NCI-H2107 (cell line): ENCODE data around the gene RAB2B.

Experiments
- DNase-seq: peaks from one replicate; lab custom pipeline; 2025; lab: John Stamatoyannopoulos, UW

RAB2B gene

GRCh38 chr14:21476925-21477681 lies at the start of gene RAB2B, which contains the start of gene TOX4:
TSS of gene RAB2B (minus strand) at chr14:21476959. CDS start at chr14:21476872, 87 bp downstream.
TSS of gene TOX4 (plus strand) at chr14:21477195. CDS start at chr14:21477279, 84 bp downstream.
- DNase-seq = peak; percentile 99

DNA sequence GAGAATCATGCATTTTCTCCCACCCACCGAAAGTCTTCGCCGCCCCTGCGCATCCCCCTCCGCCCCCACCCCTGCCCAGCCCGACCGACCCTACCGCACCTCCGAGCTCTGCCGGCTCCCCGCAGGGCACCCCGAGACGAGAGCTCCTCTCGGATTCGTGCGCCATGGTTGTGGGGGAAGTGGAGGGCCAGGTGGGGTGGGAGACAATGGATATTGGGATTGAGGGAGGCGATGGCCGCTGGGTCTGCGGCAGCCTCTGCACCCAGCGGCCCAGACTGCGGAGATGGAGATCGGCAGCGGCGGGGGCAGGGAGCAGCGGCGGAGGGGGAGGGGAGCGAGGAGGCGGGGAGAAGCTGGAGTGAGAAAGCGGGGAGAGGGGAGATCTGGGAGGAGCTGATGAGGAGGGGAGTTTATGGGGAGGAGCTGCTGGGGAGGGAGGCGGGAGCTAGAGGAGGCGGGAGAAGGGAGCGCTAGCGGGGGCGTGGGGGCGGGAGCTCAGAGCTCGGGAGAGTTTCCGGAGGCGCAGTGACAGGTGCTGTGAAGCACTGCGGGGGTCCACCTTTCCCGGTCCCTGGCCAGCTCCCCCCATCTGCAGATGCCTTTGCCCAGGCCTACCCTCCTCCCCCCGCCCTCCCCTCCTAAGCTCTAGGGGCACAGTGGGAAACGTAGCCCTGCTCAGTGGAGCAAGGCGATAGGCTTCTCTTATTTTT lies 49.4 kb upstream of the RAB2B start, which contains the start of gene SALL2:
Gene SALL2, minus strand, starts transcription at position 385 of the 710 bp plus-strand sequence. Its CDS starts 219 bp downstream, at position 166.
- peak; percentile 98 for DNase-seq

DNA sequence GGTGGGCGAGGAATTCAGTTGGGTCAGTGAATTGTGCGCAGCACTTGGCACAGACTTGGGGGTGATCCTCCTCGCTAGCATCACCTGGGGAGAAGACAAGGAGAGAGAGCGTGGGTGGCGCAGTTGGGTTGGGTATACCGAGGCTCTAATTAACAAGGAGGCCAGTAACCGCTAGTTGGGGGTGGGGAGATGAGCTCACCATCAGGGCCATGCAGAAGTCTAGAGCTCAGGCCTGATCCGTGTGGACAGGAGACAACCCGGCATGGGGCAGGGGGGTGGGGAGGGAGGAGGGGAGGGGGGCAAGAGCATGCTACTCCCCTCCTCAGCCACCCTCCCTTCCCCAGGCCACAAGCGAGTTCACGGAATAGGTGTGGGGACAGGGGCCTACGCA lies 48.8 kb upstream of the RAB2B start:
- peak; percentile 17 for DNase-seq

- DNase-seq = no peak
Observed at GRCh38 chr14:21524575-21525490, 48.1 kb upstream of the RAB2B start.

DNA sequence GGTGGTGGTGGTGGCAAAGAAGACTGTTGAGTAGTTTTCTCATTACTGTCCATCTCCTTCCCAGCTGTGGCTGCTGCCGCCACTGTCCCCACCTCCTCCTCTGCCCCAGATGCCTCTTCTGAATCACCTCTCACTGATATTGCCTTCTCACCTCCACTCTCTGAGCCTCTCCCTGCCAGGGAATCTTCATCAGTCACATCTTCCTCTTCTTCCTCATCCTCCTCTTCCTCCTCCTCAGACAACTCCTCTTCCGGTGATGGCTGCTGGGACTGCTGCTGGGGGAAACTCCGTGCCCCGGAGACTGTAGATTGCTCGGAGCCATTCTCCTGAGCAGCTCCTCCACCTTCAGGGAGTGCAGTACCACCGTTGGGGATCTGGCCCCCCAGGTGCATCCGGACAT lies 46.4 kb upstream of the RAB2B start:
- DNase-seq = no peak

GRCh38 chr14:21521501-21521900 lies 44.7 kb upstream of the RAB2B start:
- DNase-seq = no peak

DNA sequence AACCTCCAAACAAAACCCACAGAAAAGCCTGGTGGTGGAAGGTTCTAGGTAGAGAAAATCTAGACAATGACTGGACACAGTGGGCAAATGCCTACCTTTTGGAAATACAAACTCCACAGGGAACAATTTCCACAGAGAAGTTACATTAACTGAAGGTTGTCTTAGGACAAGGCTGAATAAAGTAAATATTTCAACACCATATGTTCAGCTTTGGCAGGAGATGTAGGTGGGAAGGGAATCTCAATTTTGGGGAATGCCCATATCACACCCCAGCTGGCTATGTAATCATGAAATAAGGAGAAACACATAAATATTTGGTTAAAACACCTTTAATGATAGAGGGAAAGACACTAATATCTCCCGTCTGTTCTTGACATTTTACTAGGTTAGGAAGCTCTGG lies 44.0 kb upstream of the RAB2B start:
- DNase-seq = no peak

DNA sequence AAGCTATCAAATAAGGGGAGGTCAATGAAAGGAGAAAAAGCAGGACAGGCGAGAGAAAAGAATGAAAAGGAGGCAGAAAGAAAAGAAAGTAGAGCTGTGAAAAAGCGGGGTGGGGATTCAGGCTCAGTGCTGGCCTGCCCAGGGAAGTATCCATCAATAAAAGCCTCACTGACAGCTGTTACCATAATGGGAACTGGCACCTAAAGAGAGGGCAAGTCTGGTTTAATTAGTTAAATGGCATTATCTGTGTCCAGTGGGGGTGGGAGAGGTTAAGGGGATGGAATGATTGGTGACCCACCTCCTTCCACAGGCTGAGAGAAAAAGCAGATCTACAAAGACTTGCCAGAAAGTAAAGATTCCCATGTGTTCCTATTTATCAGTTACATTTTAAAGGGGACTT lies 42.0 kb upstream of the RAB2B start:
- DNase-seq = no peak

- DNase-seq = no peak
Observed at GRCh38 chr14:21514341-21514740, 37.6 kb upstream of the RAB2B start.

- peak; percentile 98 for DNase-seq
Observed at GRCh38 chr14:21510735-21511657, 34.2 kb upstream of the RAB2B start, which contains the start of gene METTL3. TSS of gene METTL3 (minus strand) at chr14:21511340. CDS start at chr14:21511223, 117 bp downstream.

DNA sequence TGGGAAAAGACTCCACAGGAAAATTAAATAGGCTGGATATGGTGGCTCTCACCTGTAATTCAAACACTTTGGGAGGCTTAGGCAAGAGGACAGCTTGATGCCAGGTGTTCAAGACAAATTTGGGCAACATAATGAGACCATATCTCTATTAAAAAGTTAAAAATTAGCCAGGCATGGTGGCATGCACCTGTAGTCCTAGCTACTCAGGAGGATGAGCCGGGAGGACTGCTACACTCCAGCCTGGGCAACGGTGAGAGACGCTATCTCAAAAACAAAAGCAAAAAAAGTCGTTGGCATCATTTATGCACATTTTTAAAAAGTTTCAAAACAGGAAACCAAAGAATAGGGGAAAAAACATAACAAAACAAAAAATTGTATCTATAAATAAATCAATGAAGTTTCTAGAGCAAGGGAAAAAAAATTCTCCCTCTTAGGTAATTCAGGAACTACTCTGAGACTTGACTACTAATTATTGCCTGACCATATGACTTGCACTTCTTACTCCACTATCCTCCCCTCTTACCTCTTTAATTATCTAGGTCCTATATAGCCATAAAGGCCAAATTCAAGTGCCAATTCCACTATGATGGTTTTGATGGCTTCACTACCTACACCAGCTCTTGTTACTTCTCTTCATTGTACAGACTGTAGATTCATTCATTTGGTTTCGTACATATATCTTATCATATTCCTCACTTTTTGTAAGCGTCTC lies 32.8 kb upstream of the RAB2B start:
- DNase-seq = no peak

DNA sequence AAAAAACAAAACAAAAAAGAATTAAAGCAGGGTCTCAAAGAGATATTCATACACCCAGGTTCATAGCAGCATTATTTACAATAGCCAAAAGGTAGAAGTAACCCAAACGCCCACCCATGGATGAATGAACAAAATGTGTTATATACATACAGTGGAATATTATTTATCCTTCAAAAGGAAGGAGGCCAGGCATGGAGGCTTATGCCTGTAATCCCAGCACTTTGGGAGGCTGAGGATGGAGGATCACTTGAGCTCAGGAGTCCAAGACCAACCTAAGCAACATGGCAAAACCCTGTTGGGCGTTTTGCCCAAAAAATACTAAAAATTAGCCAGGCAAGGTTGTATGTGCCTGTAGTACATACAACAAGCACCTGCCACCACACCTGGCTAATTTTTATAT lies 29.8 kb upstream of the RAB2B start:
- no peak for DNase-seq

DNA sequence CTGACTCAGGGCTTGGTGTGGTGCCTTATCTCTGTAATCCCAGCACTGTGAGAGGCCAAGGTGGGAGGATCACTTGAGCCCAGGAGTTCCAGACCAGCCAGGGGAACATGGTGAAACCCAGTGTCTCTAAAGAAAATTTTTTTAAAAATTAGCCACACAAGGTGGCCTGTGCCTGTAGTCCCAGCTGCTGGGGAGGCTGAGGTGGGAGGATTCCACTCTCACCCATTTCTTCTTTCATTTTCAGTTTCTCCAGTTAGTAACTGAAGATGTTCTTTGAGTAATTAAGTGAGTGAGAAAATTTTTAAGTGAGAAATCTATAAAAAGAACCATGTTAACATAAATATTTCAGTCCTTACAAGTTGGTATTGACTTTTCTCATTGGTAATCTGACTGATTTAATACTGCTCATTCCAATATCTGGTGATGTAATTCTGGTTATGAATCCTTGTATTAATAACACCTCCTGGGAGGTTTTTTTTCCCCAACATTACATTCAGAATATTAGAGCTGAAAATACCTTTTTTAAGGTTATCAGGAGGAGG lies 28.3 kb upstream of the RAB2B start:
- DNase-seq = no peak

DNA sequence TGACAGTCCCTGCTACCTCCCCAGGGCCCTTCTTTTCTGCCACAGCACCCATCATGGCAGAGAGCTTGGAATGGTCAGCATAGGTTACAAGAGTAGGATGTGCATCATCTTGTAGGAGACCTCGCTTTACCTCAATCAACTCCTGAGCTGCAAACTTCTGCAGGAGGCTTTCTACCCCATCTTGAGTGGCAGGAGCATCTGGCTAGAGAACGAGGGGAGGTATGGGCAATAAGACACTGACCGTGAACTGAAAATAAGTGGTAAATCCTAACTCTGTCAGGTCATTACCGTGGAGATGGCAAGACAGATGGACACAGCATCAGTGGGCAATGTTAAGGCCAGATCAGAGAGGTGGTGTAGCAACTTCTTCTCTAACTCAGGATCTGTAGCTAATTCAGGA lies 26.6 kb upstream of the RAB2B start:
- no peak for DNase-seq

DNA sequence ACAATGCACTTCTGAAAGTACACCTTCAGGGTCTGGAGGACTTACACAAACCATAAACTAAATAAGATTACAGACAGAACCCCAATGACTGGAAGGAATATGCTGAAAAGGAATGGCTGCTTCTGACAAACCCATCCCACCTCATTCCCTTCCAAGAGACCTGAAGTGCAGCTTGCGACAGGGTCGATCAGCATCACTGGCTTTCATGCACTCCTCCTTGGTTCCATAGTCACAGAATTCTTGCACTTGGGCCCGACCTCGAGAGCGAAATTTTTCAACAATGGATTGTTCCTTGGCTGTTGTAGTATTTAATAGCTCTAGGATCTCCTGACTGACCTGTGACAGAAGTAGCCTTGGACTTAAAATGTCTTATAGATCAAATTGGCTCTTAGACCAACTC lies 24.8 kb upstream of the RAB2B start:
- DNase-seq = no peak

DNA sequence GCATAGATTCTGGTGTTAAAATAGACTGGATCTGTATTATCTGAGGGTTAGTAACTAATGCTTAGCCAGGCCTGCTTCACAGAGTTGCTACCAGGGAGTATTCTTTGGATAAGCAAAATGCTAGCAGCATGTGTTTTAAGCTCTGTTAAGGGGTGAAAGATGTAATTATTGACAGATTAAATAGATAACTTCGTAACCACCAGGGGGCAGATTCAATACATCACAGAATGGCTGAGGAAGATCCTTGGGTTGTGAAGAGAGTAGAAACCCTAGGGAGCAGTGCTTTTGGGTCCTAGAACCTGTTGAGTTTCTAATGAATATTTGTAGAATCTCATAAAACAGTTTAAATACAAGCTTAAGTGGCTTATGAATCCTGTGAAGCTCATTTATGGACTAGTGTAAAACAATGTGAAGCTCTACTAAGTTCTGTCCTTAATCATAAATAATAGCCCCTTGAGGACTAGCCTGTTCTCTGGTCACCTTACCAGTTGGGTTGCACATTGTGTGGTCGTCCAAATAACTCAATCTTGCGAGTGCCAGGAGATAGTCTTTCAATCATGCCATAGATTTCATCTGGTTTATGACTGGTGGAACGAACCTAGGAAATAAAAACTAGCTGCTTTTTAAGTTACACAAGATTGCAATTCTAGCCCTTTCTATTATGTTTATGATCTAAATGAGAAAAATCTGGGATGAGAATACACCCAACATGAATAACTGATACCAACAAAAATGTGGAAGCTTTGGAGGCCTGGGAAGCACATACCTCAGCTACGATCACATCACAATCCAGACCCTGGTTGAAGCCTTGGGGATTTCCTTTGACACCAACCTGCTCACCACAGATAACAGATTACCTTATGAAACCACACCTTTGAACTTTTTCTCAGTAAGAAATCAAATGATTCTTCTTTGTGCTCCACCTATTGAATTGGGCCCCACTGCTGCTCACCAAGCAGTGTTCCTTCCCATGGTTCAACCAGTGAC lies 22.1 kb upstream of the RAB2B start:
- DNase-seq = peak; percentile 23

- DNase-seq = no peak
Observed at GRCh38 chr14:21496453-21496852, 19.7 kb upstream of the RAB2B start.

GRCh38 chr14:21494902-21495762 lies 18.4 kb upstream of the RAB2B start:
- no peak for DNase-seq
